ENCODE results near the gene KHK. TPM values are rescaled to one million over a fixed set of nuclear protein-coding genes. Genes with fewer than 3 reads are reported as not detected.

KHK gene
- total RNA-seq, 1 donor from 2014 or later = 9.3 TPM

- no peak overlapping the region for H3K27ac ChIP-seq
- intact Hi-C loops (cut with DNase I) = no loop called here
- TF ChIP-seq CTCF (IDR thresholded peaks at IDR 0.05) (no peak), POLR2A (IDR thresholded peaks at IDR 0.05) (no peak), POLR2AphosphoS5 (IDR thresholded peaks at IDR 0.05; ENCODE audit: insufficient read depth in 1 of 2, low read depth in 1 of 2) (no peak)
- no peaks in the 10 kb centered on the region for H3K4me1 ChIP-seq
- no peak overlapping the region for H3K4me3 ChIP-seq
- H3K36me3 ChIP-seq = peaks cover 0 to 53% of the 10 kb centered on the region in 2 donors
- no peaks in the 10 kb centered on the region for H3K27me3 ChIP-seq
- no peaks in the 10 kb centered on the region for H3K9me3 ChIP-seq
- DNase-seq (ENCODE audit: extremely low spot score in 2 of 2) = peak in 1 of 2 donors; percentile 74
Measured at GRCh38 chr2:27059141-27059820, 27.3 kb upstream of the KHK start.

DNA sequence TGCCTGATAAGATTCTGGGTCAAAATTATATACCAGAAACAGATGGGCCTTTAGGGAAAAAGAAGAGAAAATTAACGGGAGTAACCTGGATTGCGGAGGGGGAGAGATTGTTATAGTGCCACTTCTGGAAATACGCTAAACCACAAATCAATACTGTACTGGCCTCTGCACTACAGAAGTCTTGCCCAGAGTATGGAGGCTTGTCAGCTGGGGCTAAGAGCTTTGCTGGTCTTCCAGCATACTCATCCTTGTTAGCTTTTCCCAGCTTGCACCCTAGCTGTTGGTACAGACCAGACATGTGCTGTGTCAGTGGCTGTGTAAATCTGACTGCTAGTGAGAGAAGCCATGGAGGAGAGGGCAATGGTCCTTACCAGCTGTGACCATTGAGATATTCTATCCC, 26.2 kb upstream of the KHK start:
- no peaks in the 10 kb centered on the region for H3K9me3 ChIP-seq
- no peak for TF ChIP-seq POLR2AphosphoS5 (IDR thresholded peaks at IDR 0.05; ENCODE audit: insufficient read depth in 1 of 2, low read depth in 1 of 2)
- no peak for TF ChIP-seq CTCF (IDR thresholded peaks at IDR 0.05)
- no peak for TF ChIP-seq POLR2A (IDR thresholded peaks at IDR 0.05)
- no peak overlapping the region for H3K4me3 ChIP-seq
- intact Hi-C loops (cut with DNase I) = no loop called here
- peaks cover 0 to 43% of the 10 kb centered on the region in 2 donors for H3K36me3 ChIP-seq
- no peaks in the 10 kb centered on the region for H3K4me1 ChIP-seq
- DNase-seq (ENCODE audit: extremely low spot score in 2 of 2) = no peak
- no peaks in the 10 kb centered on the region for H3K27me3 ChIP-seq
- no peak overlapping the region for H3K27ac ChIP-seq

DNA sequence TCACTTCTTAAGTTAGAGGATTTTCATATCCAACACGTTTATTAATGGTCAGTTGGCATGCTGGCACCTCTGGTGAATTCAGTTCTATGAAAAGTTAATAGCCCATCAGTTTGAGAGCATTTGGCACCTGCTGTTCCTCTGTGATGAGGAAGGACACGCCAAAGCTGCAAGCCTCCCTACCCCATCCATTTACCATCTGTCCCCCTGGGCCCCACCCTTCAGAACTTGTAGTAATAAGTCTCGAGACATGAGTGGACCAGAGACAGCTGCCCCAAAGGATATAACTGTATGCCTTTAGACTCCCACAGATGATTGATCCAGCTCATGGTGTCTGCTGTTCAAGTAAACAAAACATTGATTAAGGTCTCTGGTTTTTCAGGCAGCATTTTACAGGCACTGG, 21.4 kb upstream of the KHK start:
- H3K36me3 ChIP-seq = peaks cover 0 to 15% of the 10 kb centered on the region in 2 donors
- H3K4me3 ChIP-seq = no peak overlapping the region
- H3K27me3 ChIP-seq = no peaks in the 10 kb centered on the region
- no peaks in the 10 kb centered on the region for H3K9me3 ChIP-seq
- no peak for DNase-seq (ENCODE audit: extremely low spot score in 2 of 2)
- no peak overlapping the region for H3K27ac ChIP-seq
- intact Hi-C loops (cut with DNase I) = no loop called here
- peaks cover 17% of the 10 kb centered on the region for H3K4me1 ChIP-seq
- TF ChIP-seq CTCF (IDR thresholded peaks at IDR 0.05) = no peak
- TF ChIP-seq POLR2AphosphoS5 (IDR thresholded peaks at IDR 0.05; ENCODE audit: insufficient read depth in 1 of 2, low read depth in 1 of 2) = no peak
- TF ChIP-seq POLR2A (IDR thresholded peaks at IDR 0.05) = no peak

DNA sequence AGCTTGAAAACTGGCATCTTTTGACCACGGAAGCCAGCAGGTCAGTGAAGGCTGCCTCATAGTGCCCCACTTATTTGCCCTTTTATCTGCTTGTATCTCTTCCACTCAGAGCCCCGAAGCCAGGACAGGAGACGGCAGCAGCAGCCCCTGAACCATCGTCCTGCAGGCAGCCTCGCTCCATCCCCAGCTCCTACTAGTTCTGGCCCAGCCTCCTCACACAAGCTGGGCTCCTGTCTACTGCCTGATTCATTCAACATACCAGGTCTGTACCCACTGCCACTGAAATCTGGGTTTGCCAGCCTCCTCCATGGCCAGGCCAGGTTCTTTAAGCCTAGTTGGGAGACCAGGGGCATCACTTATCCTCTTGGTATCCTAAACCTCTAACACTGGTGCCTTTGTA, 19.2 kb upstream of the KHK start:
- intact Hi-C loops (cut with DNase I) = no loop called here
- no peak for DNase-seq (ENCODE audit: extremely low spot score in 2 of 2)
- Histone ChIP-seq H3K9me3 (no peaks in the 10 kb centered on the region), H3K27ac (no peak overlapping the region), H3K27me3 (no peaks in the 10 kb centered on the region), H3K36me3 (peaks cover 0 to 17% of the 10 kb centered on the region in 2 donors), H3K4me3 (no peak overlapping the region), H3K4me1 (peaks cover 32% of the 10 kb centered on the region)
- TF ChIP-seq CTCF (IDR thresholded peaks at IDR 0.05) (no peak), POLR2A (IDR thresholded peaks at IDR 0.05) (no peak), POLR2AphosphoS5 (IDR thresholded peaks at IDR 0.05; ENCODE audit: insufficient read depth in 1 of 2, low read depth in 1 of 2) (no peak)

GRCh38 chr2:27069436-27069835, 17.1 kb upstream of the KHK start:
- H3K36me3 ChIP-seq = peaks cover 0 to 17% of the 10 kb centered on the region in 2 donors
- peaks cover 50% of the 10 kb centered on the region for H3K4me1 ChIP-seq
- H3K27ac ChIP-seq = peak overlapping the region; percentile 94
- no peak for TF ChIP-seq CTCF (IDR thresholded peaks at IDR 0.05)
- no peak for TF ChIP-seq POLR2AphosphoS5 (IDR thresholded peaks at IDR 0.05; ENCODE audit: insufficient read depth in 1 of 2, low read depth in 1 of 2)
- TF ChIP-seq POLR2A (IDR thresholded peaks at IDR 0.05) = no peak
- intact Hi-C loops (cut with DNase I) = no loop called here
- no peak for DNase-seq (ENCODE audit: extremely low spot score in 2 of 2)
- no peaks in the 10 kb centered on the region for H3K27me3 ChIP-seq
- peak overlapping the region in 1 of 2 donors; percentile 97 for H3K4me3 ChIP-seq
- H3K9me3 ChIP-seq = no peaks in the 10 kb centered on the region
